HT-29 (cell line): Measurements from ENCODE around the gene MTO1. TPM values are rescaled to one million over a fixed set of nuclear protein-coding genes. Genes with fewer than 3 reads are reported as not detected.
"Not testable (repeated sequence)": the region's sequence is repeated elsewhere in the genome, so short reads cannot be mapped to it uniquely, and the experiment has no call there.

Experiments
- DNase-seq: peaks from one replicate; pipeline ENCODE4 v3.0.0-alpha.2; 2015; ENCODE audit warnings: low spot score
- small RNA-seq: library from RNA; depleted of rRNA; stranded (forward); fragments of <200 nt; gene quantifications from one replicate; pipeline ENCODE3, GENCODE V24; 2014
- total RNA-seq: library from RNA; depleted of rRNA; stranded (reverse); fragments of >200 nt; shearing (Covaris generic); gene quantifications from 2 replicates; pipeline ENCODE4 v1.2.3, GENCODE V29; 2014; rRNA removed

The MTO1 gene
- total RNA-seq, 1 experiment from 2014 or later = 18.7 TPM

GRCh38 chr6:73528897-73529296 lies 67.4 kb downstream of the MTO1 start:
- no peak for DNase-seq

GRCh38 chr6:73532293-73532692 lies 70.8 kb downstream of the MTO1 start:
- DNase-seq = no peak

- no peak for DNase-seq
Measured at GRCh38 chr6:73534628-73535027, 73.1 kb downstream of the MTO1 start.

- no peak for DNase-seq
Measured at GRCh38 chr6:73537677-73538076, 76.1 kb downstream of the MTO1 start.

DNA sequence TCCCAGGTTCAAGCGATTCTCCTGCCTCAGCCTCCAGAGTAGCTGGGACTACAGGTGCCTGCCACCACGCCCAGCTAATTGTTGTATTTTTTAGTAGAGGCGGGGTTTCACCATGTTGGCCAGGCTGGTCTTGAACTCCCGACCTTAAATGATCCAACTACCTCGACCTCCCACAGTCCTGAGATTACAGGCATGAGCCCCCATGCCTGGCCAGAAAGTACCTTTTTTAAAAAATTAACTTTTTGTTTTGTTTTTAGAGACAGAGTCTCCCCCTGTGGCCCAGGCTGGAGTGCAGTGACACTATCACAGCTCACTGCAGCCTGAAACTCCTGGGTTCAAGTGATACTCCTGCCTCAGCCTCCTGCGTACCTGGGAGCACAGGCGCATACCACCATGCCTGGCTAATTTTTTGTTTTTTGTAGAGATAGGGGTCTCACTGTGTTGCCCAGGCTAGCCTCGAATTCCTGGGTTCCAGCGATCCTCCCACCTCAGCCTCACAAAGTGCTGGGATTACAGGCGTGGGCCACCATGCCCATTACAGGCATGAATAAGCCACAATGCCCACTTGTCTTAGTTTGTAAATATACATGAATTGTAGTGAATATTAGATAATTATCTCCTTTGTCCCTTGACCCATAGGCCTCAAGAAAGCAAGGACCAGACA lies 76.7 kb downstream of the MTO1 start:
- no peak for DNase-seq

DNA sequence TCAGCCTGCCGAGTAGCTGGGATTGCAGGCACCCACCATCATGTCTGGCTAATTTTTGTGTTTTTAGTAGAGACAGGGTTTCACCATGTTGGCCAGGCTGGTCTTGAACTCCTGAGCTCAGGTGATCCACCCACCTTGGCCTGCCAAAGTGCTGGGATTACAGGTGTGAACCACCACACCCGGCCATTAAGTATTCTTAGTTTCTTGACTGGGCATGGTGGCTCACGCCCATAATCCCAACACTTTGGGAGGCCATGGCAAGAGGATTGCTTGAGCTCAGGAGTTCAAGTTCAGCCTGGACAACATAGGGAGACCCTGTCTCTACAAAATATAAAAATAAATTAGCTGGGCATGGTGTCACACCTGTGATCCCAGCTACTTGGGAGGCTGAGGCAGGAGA lies 80.9 kb downstream of the MTO1 start:
- DNase-seq = not testable (repeated sequence)

GRCh38 chr6:73542891-73543290 lies 81.4 kb downstream of the MTO1 start:
- DNase-seq = no peak

GRCh38 chr6:73547036-73547435 lies 85.5 kb downstream of the MTO1 start:
- DNase-seq = no peak

DNA sequence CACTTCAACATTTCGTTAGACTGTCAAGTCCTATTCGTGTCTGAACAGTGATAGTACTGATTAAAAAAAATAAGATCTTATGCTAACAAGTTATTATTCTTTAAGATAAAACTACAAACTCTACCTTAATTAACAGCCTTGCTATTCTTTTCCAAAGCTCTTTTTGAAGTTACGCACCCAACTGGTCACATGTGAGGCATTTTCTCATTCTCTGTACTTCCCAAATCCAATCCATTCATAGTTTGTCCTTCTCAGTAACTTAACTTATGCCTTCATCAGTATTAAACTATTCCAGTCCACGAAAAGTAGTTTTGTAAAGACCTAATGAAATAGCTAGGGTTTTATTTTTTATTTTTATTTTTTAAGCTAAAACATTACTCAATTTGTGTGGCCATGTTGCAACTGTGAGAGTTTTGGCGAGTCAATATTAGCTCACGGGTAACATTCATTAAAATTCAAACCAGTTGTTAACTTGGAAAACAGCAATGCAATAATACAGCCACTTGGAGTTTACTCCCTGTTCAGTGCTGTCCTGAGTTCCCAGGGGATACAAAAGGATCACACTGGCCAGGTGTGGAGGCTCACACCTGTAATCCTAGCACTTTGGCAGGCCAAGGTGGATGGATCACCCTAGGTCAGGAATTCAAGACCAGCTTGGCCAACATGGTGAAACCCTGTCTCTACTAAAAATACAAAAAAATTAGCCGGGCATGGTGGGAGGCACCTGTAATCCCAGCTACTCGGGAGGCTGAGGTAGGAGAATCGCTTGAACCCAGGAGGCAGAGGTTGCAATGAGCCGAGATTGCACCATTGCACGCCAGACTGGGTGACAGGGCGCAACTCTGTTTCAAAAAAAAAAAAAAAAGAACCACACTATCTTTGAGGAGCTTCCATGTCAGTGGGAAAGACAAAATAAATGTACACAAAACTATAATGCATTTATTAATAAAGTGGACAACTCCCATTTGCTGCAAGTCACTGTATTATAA lies 87.2 kb downstream of the MTO1 start:
- no peak for DNase-seq

- DNase-seq = not testable (repeated sequence)
Measured at GRCh38 chr6:73551115-73551514, 89.6 kb downstream of the MTO1 start.

DNA sequence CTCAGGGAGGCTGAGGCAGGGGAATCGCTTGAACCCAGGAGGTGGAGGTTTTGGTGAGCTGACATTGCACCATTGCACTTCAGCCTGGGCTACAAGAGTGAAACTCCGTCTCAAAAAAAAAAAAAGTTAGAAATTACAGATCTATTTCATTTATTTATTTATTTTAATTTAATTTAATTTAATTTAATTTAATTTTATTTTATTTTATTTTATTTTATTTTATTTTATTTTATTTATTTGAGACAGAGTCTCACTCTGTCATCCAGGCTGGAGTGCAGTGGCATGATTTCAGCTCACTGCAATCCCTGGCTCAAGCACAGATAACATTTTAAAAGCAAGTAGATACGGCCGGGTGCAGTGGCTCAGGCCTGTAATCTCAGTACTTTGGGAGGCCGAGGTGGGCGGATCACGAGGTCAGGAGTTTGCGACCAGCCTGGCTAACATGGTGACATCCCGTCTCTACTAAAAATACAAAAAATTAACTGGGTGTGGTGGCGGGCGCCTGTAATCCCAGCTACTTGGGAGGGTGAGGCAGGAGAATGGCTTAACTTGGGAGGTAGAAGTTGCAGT lies 93.9 kb downstream of the MTO1 start:
- not testable (repeated sequence) for DNase-seq

DNA sequence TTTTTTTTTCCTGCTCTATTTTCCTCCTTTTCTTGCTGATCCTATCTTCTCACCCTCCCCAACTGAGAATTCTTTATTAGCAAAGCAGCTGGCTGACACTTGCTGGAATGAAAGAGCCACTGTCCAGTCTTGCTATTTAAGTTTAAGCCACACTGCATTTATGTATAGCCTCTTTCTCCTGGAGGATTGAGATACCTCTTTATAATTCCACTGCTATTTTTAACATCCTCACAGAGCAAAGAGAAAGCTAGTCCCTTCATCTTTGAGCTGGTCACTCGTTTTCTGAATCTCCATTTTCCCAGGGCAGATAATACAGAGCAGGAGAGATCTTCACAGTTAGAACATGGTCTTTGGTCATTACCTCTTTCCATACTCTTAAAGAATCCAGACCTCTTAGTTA lies 95.3 kb downstream of the MTO1 start:
- no peak for DNase-seq

Small RNA genes lying within 50 kb of the gene (small RNA-seq; reads per million reads assigned to genes)
- gene AL603910.2 (not detected), gene RN7SL827P (not detected), gene RNU6-975P (not detected)

Other genes starting within 250 kb of the MTO1 start
- not detected in 2 replicates for gene KHDC1L, start 236.2 kb upstream of the MTO1 start, total RNA-seq
- gene KHDC1, start 198.5 kb upstream of the MTO1 start, total RNA-seq = not detected in 2 replicates
- gene DPPA5, start 107.5 kb upstream of the MTO1 start, total RNA-seq = not detected in 2 replicates
- gene KHDC3L, start 99.1 kb upstream of the MTO1 start, total RNA-seq = not detected in 2 replicates
- gene OOEP, start 91.8 kb upstream of the MTO1 start, total RNA-seq = not detected in 2 replicates
- gene DDX43, start 66.9 kb upstream of the MTO1 start, total RNA-seq = not detected in 2 replicates
- 20.0 and 21.4 TPM in 2 replicates for gene CGAS, start 9.4 kb upstream of the MTO1 start, total RNA-seq
- gene EEF1A1, start 59.3 kb downstream of the MTO1 start, total RNA-seq = 7,514 and 7,960 TPM in 2 replicates
- gene SLC17A5, start 192.3 kb downstream of the MTO1 start, total RNA-seq = 9.7 and 10.8 TPM in 2 replicates
- not detected in 2 replicates for gene CD109, start 234.5 kb downstream of the MTO1 start, total RNA-seq